Fibroblast of pulmonary artery (primary cell): ENCODE data around the gene CDT1.
"Not testable (repeated sequence)": the region's sequence is repeated elsewhere in the genome, so short reads cannot be mapped to it uniquely, and the experiment has no call there.

ENCODE experiments used
- DNase-seq: peaks from one replicate; pipeline ENCODE4 v3.0.0-alpha.2; 2010; ENCODE audit warnings: low read depth
- H3K4me3 ChIP-seq: replicated peaks from 2 replicates; pipeline ENCODE4 v1.5.1; 2011; ENCODE audit warnings: low read depth, mild to moderate bottlenecking, control low read depth, low read length, moderate library complexity
- TF ChIP-seq, protein P1 (sequence below): IDR thresholded peaks from 2 replicates; pipeline ENCODE4 v1.5.1; 2011; ENCODE audit warnings: mild to moderate bottlenecking, control low read depth, low read length, inconsistent platforms; ENCODE audit errors: missing control alignments

Gene CDT1

DNA sequence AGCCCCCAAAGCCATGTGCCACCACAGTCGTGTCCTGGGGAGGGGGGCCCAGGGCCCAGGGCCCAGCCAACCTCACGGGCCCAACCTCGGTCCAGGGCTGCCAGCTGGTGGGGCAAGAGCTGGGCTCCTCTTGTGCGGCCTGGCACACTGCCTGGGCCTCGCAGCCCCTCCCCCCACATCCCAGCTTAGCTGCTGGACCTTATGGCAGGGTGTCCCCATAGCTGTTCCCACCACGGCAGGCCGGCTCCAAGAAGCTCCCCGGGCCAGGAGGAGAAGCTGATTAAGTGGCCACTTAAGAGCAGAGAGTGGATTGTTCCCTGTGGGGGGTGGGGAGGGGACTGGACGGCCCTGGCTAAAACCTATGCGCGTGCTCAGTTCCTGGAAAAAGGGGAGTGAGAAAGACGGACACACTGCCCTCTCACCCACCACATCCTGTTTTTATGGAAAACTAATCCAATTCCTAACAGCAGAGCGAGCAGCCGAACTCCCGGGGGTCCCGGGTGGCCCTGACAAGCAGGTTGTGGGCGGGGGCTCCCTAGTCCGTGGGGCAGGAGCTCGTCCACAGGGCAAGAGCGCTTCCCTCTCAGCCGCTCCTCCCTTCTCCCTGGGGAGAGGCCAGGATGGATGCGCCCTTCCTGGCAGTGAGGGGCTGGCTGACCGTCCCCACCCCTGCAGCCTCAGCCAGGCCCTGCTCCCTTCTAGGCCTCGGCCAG is 35.4 kb upstream of the CDT1 start:
- DNase-seq = peak; percentile 75
- TF ChIP-seq, protein P1, sequence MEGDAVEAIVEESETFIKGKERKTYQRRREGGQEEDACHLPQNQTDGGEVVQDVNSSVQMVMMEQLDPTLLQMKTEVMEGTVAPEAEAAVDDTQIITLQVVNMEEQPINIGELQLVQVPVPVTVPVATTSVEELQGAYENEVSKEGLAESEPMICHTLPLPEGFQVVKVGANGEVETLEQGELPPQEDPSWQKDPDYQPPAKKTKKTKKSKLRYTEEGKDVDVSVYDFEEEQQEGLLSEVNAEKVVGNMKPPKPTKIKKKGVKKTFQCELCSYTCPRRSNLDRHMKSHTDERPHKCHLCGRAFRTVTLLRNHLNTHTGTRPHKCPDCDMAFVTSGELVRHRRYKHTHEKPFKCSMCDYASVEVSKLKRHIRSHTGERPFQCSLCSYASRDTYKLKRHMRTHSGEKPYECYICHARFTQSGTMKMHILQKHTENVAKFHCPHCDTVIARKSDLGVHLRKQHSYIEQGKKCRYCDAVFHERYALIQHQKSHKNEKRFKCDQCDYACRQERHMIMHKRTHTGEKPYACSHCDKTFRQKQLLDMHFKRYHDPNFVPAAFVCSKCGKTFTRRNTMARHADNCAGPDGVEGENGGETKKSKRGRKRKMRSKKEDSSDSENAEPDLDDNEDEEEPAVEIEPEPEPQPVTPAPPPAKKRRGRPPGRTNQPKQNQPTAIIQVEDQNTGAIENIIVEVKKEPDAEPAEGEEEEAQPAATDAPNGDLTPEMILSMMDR = no peak
- H3K4me3 ChIP-seq = no peak overlapping the region

DNA sequence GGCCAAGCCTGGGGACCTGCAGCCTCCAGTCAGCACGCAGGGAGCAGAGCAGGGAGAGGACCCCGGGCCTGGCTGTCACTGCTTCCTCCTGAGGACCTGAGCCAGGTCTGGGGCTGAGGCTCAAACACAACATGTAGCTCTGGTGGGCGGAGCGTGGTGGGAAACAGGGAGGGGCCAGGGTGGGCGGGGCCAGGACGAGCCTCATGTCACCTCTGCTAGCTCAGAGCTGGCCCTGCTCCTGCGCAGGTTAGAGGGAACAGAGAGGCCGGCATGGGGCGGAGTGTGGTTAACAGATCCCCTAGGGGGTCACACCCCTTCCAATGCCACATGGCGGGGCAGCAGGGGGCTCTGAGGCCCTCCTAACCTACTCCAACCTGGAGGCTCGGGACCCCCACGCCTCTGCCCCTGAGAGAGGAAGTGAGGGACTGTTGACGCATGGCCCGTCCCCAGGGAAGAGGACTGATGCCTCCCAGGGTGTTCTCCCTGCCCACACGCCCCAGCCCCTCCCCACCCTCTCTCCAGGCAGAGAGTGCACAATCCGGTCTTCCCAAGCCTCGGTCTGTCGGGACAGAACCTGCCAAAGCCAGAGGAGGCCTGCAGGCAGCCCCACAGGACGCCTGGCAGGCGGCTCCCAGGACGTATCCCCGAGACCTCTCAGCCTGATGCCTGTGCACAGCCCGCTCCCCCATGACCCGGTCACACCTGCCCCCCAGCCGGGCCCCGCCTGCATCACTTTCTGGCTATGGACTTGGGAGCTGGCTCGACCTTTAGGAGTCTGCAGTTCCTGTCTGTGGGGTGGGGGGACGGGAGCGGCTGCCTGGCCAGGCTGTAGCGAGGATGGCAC is 33.8 kb upstream of the CDT1 start:
- DNase-seq = no peak
- H3K4me3 ChIP-seq = no peak overlapping the region
- TF ChIP-seq, protein P1 = no peak

DNA sequence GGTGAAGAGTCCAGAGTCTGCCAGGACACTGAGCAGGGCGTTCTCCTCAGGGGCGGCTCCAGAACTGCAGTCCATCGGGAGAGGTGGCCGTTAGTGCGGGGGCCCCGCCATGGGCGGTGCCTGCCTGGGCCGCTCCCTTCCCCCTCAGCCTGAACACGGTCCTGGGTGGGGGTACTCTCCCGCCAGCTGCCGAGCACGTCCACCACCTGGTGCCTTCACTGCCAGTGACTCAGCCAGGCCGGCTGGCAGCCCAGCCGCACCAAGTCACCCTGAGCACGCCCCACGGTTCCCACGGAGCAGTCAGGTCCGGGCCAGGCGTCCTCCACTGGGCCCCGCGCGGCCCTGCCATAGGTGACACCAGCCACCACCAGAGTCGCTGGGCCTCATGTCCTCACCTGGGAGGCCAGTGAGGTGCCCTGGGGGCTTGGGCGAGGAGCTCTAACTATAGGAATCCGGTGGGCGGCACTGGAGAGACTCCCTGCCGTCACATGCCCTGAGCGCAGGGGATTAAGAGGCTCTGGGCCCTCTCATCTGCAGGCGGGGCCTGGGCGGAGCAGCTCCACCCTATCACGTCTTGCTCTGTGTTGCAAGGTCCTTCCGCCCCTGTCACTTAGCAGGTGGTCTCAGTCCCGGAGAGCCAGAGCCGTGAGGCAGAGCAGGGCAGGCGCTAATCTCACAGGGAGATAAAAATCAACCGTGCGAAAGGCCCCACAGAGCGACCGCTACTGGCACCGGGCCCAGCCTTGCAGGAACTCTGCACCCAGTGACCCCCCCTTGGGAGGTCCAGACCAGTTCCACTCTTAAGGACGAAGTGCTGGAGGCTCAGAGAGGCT is 32.9 kb upstream of the CDT1 start:
- TF ChIP-seq, protein P1 = no peak
- H3K4me3 ChIP-seq = no peak overlapping the region
- DNase-seq = peak; percentile 56

DNA sequence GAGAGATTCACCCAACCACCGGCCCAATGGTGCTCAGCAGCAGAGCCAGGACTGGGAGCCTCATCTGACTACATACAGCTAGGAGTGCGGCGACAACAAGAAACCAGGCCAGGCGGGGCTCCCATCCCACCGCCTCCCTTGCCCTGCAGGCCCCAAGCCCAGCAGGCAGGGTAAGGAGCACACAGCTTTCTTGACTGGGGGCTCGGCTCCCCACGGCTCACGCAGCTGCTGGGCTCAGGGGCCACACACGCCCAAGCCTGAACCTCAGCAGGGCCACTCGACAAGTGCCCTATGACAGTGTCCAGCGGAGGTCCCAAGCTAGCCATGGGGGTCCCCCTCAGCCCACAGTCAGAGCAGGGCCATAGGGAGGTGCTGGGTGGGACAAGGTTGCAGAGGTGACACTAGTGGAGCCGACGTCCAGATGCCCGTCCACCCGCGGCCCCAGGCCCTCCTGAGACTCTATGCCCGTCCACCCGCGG is 32.3 kb upstream of the CDT1 start:
- no peak overlapping the region for H3K4me3 ChIP-seq
- no peak for DNase-seq
- TF ChIP-seq, protein P1 = no peak

DNA sequence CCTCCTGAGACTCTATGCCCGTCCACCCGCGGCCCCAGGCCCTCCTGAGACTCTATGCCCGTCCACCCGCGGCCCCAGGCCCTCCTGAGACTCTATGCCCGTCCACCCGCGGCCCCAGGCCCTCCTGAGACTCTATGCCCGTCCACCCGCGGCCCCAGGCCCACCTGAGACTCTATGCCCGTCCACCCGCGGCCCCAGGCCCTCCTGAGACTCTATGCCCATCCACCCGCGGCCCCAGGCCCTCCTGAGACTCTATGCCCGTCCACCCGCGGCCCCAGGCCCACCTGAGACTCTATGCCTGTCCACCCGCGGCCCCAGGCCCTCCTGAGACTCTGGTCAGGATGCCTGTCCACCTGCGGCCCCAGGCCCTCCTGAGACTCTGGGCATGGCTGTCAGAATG is 31.8 kb upstream of the CDT1 start:
- not testable (repeated sequence) for H3K4me3 ChIP-seq, DNase-seq

DNA sequence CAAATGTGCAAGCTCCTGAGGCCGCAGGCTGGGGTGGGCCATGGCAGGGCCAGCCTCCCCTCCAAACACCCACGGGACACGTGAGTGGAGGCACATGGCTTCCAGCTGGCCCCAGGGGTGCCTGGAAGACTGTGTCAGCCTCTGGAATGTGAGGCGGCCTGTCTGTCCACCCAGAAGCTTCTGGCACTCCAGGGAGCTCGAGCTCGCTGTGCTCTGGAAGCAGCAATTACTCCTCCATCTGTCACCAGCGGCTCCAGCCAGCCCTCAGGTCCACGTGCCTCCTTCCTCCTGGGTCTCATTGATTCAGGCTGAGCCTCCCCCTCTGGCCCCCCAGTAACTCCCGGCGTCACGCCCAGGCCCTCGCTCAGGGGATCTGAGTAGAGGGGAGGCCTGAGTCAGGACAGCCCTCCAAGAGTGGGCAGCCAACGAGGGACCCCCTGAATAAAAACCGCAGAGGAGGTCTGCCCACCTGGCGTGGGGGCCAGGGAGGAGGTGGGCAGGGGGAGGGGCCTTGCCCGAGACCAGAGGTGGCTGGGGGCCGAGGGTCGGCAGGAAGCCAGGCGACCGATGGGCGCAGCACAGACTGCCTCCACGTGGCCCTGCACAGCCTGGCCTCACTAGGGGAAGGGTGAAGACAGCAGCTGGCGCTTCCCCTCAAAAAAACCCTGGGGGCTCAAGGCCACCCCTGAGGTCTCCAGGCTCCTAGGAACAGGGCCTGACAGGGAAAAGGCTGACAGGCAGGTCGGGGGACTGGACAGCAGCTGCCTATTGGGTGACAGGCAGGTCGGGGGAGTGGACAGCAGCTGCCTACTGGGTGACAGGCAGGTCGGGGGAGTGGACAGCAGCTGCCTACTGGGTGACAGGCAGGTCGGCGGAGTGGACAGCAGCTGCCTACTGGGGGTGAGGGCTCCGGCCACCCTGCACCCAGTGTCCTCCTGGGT is 30.4 kb upstream of the CDT1 start:
- TF ChIP-seq, protein P1 = no peak
- peak; percentile 78 for DNase-seq
- H3K4me3 ChIP-seq = no peak overlapping the region
